Neural cell (in vitro differentiated cells): ENCODE results near the gene PAPSS2.

Experiments used
- EP300 ChIP-seq: fragments of 450-650 bp; conservative IDR thresholded peaks from 2 replicates; pipeline ENCODE4 v1.6.1; 2014; ENCODE audit warnings: antibody characterized with exemption, mild to moderate bottlenecking, moderate library complexity; ENCODE audit not compliant: poor library complexity, severe bottlenecking
- EZH2 ChIP-seq: fragments of 200-600, 300-800 bp; shearing (Covaris generic), sonication (generic); IDR thresholded peaks from 2 replicates; pipeline ENCODE4 v1.6.1; 2014; ENCODE audit warnings: antibody characterized with exemption, low read length, borderline replicate concordance, mild to moderate bottlenecking; ENCODE audit not compliant: insufficient read depth, poor library complexity, severe bottlenecking
- POLR2AphosphoS5 ChIP-seq: IDR thresholded peaks from 2 replicates; pipeline ENCODE4 v1.6.1; 2012
- RAD21 ChIP-seq: fragments of 450-650 bp; conservative IDR thresholded peaks from 2 replicates; pipeline ENCODE4 v1.6.1; 2014; ENCODE audit warnings: antibody characterized with exemption, mild to moderate bottlenecking, moderate library complexity
- SMC3 ChIP-seq: fragments of 450-650 bp; conservative IDR thresholded peaks from 2 replicates; pipeline ENCODE4 v1.6.1; 2014; ENCODE audit warnings: antibody characterized with exemption, mild to moderate bottlenecking, moderate library complexity; ENCODE audit not compliant: poor library complexity
- TF ChIP-seq, protein P1 (sequence below): fragments of 450-650 bp; IDR thresholded peaks from 2 replicates; pipeline ENCODE4 v1.5.1; 2014; ENCODE audit warnings: antibody characterized with exemption, mild to moderate bottlenecking, moderate library complexity; ENCODE audit not compliant: poor library complexity, severe bottlenecking

DNA sequence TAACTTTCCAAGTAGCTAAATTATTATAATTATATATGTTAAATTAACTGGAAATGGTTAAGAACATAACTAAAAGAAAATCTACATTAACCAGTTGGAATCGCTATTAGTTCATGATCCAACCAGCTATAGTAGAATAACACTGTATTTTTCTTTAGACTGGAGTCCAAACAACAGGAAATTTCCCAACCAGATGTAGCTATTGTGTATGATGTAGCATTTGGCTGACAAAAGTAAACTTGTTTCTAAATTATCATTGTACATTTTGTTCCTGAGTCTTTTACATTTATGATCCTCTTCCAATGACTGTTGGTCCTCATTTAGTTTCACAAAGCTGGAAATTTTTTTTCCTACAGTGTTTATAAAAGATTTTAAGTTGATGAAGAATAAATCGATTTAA lies 62.1 kb downstream of the PAPSS2 start:
- no peak for TF ChIP-seq EZH2
- no peak for TF ChIP-seq SMC3
- TF ChIP-seq, protein P1, sequence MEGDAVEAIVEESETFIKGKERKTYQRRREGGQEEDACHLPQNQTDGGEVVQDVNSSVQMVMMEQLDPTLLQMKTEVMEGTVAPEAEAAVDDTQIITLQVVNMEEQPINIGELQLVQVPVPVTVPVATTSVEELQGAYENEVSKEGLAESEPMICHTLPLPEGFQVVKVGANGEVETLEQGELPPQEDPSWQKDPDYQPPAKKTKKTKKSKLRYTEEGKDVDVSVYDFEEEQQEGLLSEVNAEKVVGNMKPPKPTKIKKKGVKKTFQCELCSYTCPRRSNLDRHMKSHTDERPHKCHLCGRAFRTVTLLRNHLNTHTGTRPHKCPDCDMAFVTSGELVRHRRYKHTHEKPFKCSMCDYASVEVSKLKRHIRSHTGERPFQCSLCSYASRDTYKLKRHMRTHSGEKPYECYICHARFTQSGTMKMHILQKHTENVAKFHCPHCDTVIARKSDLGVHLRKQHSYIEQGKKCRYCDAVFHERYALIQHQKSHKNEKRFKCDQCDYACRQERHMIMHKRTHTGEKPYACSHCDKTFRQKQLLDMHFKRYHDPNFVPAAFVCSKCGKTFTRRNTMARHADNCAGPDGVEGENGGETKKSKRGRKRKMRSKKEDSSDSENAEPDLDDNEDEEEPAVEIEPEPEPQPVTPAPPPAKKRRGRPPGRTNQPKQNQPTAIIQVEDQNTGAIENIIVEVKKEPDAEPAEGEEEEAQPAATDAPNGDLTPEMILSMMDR, result no peak
- TF ChIP-seq EP300, result no peak
- no peak for TF ChIP-seq RAD21
- TF ChIP-seq POLR2AphosphoS5, result no peak
